ENCODE data around the gene CHIC2. TPM values are rescaled to one million over a fixed set of nuclear protein-coding genes. Genes with fewer than 3 reads are reported as not detected.

CHIC2 gene
- total RNA-seq, 1 experiment from 2014 or later = 8.2 TPM

GRCh38 chr4:54099748-54100574 is 35.6 kb upstream of the CHIC2 start, which contains the start of gene GSX2:
GSX2 (plus strand) TSS chr4:54100163; CDS start chr4:54100345, 182 bp downstream.
- Histone ChIP-seq H2BK12ac (ENCODE audit: insufficient read length, low read depth, low read length) (no peak within 1 kb of the TSS), H3K9ac (ENCODE audit: extremely low read depth, insufficient read length, low read length) (no peak within 1 kb of the TSS), H3K18ac (ENCODE audit: insufficient read length, low read depth, low read length) (no peak within 1 kb of the TSS), H4K91ac (ENCODE audit: insufficient read length, low read depth, low read length) (no peak within 1 kb of the TSS), H4K8ac (replicated peaks; ENCODE audit: insufficient read length, low read depth, low read length) (no peak within 1 kb of the TSS), H3K4ac (ENCODE audit: low read depth, low read length) (no peak within 1 kb of the TSS), H3K27me3 (ENCODE audit: insufficient read depth, low read length) (peaks cover 93% of the 10 kb centered on the region), H2AK5ac (ENCODE audit: insufficient read length, low read length) (no peak within 1 kb of the TSS), H2BK120ac (ENCODE audit: low read depth, low read length, poor library complexity, severe bottlenecking) (no peak within 1 kb of the TSS), H3K27ac (ENCODE audit: insufficient read length, low read depth, low read length) (no peak within 1 kb of the TSS), H2BK20ac (ENCODE audit: low read depth, low read length, poor library complexity, severe bottlenecking) (no peak within 1 kb of the TSS), H4K5ac (ENCODE audit: insufficient read length, low read depth, low read length) (no peak within 1 kb of the TSS), H3K23ac (ENCODE audit: insufficient read length, low read depth, low read length) (no peak within 1 kb of the TSS), H2AFZ (ENCODE audit: low read length) (no peak within 1 kb of the TSS), H3K9me3 (ENCODE audit: control insufficient read depth, low read depth, low read length) (no peaks in the 10 kb centered on the region), H4K20me1 (ENCODE audit: control insufficient read depth, insufficient read depth, insufficient read length) (no peaks in the 10 kb centered on the region), H2BK15ac (ENCODE audit: low read depth, low read length) (no peak within 1 kb of the TSS), H3K4me1 (ENCODE audit: insufficient read depth, low read length) (peaks cover 10% of the 10 kb centered on the region), H3K23me2 (ENCODE audit: insufficient read length, low read depth, low read length, poor library complexity, severe bottlenecking) (peaks cover 29% of the 10 kb centered on the region), H3K79me2 (ENCODE audit: insufficient read depth, low read length) (no peaks in the 10 kb centered on the region), H3K14ac (ENCODE audit: insufficient read depth, low read length) (no peak within 1 kb of the TSS; the same call in 1 of the 2 replicates), H3K79me1 (ENCODE audit: insufficient read depth, low read depth, low read length, poor library complexity, severe bottlenecking) (no peaks in the 10 kb centered on the region), H3T11ph (ENCODE audit: low read length) (no peak within 1 kb of the TSS), H3K4me2 (ENCODE audit: insufficient read depth, insufficient read length, low read length) (peak within 1 kb of the TSS; percentile 85), H3K56ac (ENCODE audit: insufficient read length, low read depth, low read length) (no peak within 1 kb of the TSS), H2BK5ac (ENCODE audit: insufficient read length, low read length) (no peak within 1 kb of the TSS)
- 0 out of 7 replicates have a peak, but pooled peaks cover 0 to 3% (median 0%) of the 10 kb centered on the region in 3 experiments for H3K36me3 Mint-ChIP-seq (ENCODE audit: insufficient read depth in 1 of 3, low read depth in 3 of 3)
- H3K9me3 Mint-ChIP-seq = peaks cover 0 to 9% of the 10 kb centered on the region in 2 experiments; a peak in 1 of 5 replicates
- no peak within 1 kb of the TSS; a peak in 1 of 7 replicates for H3K27ac Mint-ChIP-seq
- H3K27me3 Mint-ChIP-seq (ENCODE audit: low read depth) = peaks cover 100% of the 10 kb centered on the region
- no peak for TF ChIP-seq CTCF (conservative IDR thresholded peaks at IDR 0.05)
- H3K4me3 Mint-ChIP-seq = peak within 1 kb of the TSS; percentile 40 to 78
- peaks cover 54 to 85% of the 10 kb centered on the region in 2 experiments for H3K4me1 Mint-ChIP-seq
- peak; percentile 53 for DNase-seq
- WGBS (ENCODE audit: extremely low coverage, insufficient read length, low lambda C conversion rate) = no CpG with 5 or more reads among the region's 66 CpGs
